ENCODE results near the gene PFKFB4.

DNA sequence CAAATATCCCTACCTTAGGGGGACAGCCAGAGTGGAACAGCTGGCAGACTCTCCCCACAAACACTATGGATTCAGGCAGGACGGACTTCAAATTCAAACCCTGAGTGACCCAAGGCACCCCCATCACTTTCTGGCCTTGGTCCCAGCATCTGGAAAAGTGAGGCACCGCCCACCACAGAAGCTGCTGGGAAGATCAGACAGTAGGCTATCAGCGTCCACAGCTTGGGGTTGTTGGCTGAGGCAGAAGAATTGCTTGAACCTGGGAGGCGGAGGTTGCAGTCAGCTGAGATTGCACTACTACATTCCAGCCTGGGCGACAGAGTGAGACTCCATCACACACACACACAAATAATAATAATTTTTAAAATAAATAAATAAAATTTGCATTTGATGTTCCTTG, 8.5 kb downstream of the PFKFB4 start:
- TF ChIP-seq POLR2A (IDR thresholded peaks at IDR 0.05): no peak
- no peak for TF ChIP-seq CTCF (IDR thresholded peaks at IDR 0.05)
